HepG2 (cell line): ENCODE results near the gene GCLM. TPM values are rescaled to one million over a fixed set of nuclear protein-coding genes. Genes with fewer than 3 reads are reported as not detected.

ENCODE experiments used
- CC2D1A ChIP-seq: sonication (generic); formaldehyde crosslinking; IDR thresholded peaks from 2 replicates; pipeline ENCODE4 v1.8.1; 2023; ENCODE audit warnings: mild to moderate bottlenecking, missing genetic modification reagents
- EEA1 ChIP-seq: sonication (generic); formaldehyde crosslinking; IDR thresholded peaks from 2 replicates; pipeline ENCODE4 v1.5.1; 2020; ENCODE audit warnings: mild to moderate bottlenecking, missing genetic modification reagents, borderline replicate concordance
- HNF1A ChIP-seq, 2 experiments: sonication (generic) in 1 of 2; formaldehyde crosslinking in 1 of 2; IDR thresholded peaks; 2 replicates each; pipeline versions ENCODE4 v1.4.0 to v1.6.1; 2016 to 2020; ENCODE audit warnings: borderline replicate concordance in 1 of 2, low read depth in 1 of 2, mild to moderate bottlenecking in 1 of 2, missing genetic modification reagents in 1 of 2
- NR2F1 ChIP-seq, 2 experiments: fragments of 450-650 bp in 1 of 2; formaldehyde crosslinking in 1 of 2; IDR thresholded peaks; 2 replicates each; pipeline versions ENCODE4 v1.5.0 to v1.6.1; 2016 to 2020; ENCODE audit warnings: mild to moderate bottlenecking in 1 of 2, missing compliant biosample characterization in 1 of 2, missing genetic modification reagents in 1 of 2, moderate library complexity in 1 of 2
- PITX1 ChIP-seq: sonication (generic); formaldehyde crosslinking; IDR thresholded peaks from 2 replicates; pipeline ENCODE4 v1.5.1; 2020; ENCODE audit warnings: mild to moderate bottlenecking, missing genetic modification reagents
- ZNF136 ChIP-seq: sonication (generic); formaldehyde crosslinking; IDR thresholded peaks from 2 replicates; pipeline ENCODE4 v1.8.1; 2022; ENCODE audit warnings: low read depth, mild to moderate bottlenecking, moderate library complexity, missing genetic modification reagents
- ZNF280D ChIP-seq: sonication (generic); formaldehyde crosslinking; IDR thresholded peaks from 2 replicates; pipeline ENCODE4 v1.5.1; 2020; ENCODE audit warnings: mild to moderate bottlenecking, missing genetic modification reagents
- ZNF576 ChIP-seq: sonication (generic); formaldehyde crosslinking; IDR thresholded peaks from 2 replicates; pipeline ENCODE4 v1.4.0; 2020; ENCODE audit warnings: mild to moderate bottlenecking, missing genetic modification reagents
- ZNF597 ChIP-seq: sonication (generic); formaldehyde crosslinking; IDR thresholded peaks from 2 replicates; pipeline ENCODE4 v1.5.0; 2020; ENCODE audit warnings: missing genetic modification reagents
- ZNF883 ChIP-seq: sonication (generic); formaldehyde crosslinking; IDR thresholded peaks from 2 replicates; pipeline ENCODE4 v1.5.1; 2020; ENCODE audit warnings: mild to moderate bottlenecking, missing genetic modification reagents; ENCODE audit errors: not compliant biosample characterization
- ZUFSP ChIP-seq: sonication (generic); formaldehyde crosslinking; IDR thresholded peaks from 2 replicates; pipeline ENCODE4 v1.9.0; 2021; ENCODE audit warnings: missing genetic modification reagents, mild to moderate bottlenecking, borderline replicate concordance
- polyA plus RNA-seq, 8 experiments: library from polyadenylated mRNA; depleted of rRNA in 3 of 8; stranded (reverse) in 7 of 8; unstranded in 1 of 8; fragments of >200 nt; fragmentation: Illumina TruSeq in 4 of 8; extraction: Trizol in 4 of 8; gene quantifications; 2 replicates each; pipeline versions ENCODE4 v1.2.1 to v1.2.3, GENCODE V29; 2011 to 2016; ENCODE audit warnings: low read depth in 4 of 8, missing spikeins in 1 of 8, mixed read lengths in 1 of 8; ENCODE audit not compliant: insufficient read depth in 1 of 8
- total RNA-seq, 5 experiments: library from RNA; depleted of rRNA; stranded (reverse); fragments of >200 nt; fragmentation: Illumina TruSeq; extraction: Trizol; gene quantifications; 2 replicates each; pipeline ENCODE4 v1.2.3, GENCODE V29; 2016; ENCODE audit warnings: low read depth in 1 of 5
- TF ChIP-seq, protein P1 (sequence below): sonication (generic); formaldehyde crosslinking; IDR thresholded peaks from 2 replicates; pipeline ENCODE4 v1.4.0; 2020; ENCODE audit warnings: missing genetic modification reagents
- TF ChIP-seq, protein P2 (sequence below): sonication (generic); formaldehyde crosslinking; IDR thresholded peaks from 2 replicates; pipeline ENCODE4 v1.4.0; 2020; ENCODE audit warnings: mild to moderate bottlenecking, missing genetic modification reagents

Gene GCLM
- total and polyA plus RNA-seq, 2 of the 13 experiments (the other 11 are each of a cell fraction or from before 2014, with no cell fraction given) = 8.7 to 29.9 TPM

- TF ChIP-seq ZUFSP (CRISPR knock-in tag) (no peak), NR2F1 (CRISPR knock-in tag; IDR thresholded peaks at IDR 0.05) (no peak), ZNF136 (CRISPR knock-in tag) (no peak), PITX1 (CRISPR knock-in tag) (peak; percentile 50; the same call in 1 of the 2 replicates), ZNF280D (CRISPR knock-in tag) (no peak), ZNF883 (CRISPR knock-in tag) (peak; percentile 86), HNF1A (IDR thresholded peaks at IDR 0.05; ENCODE audit: low read depth) (no peak), HNF1A (CRISPR knock-in tag; IDR thresholded peaks at IDR 0.05; ENCODE audit: borderline replicate concordance) (peak; percentile 72; the same call in 1 of the 2 replicates), CC2D1A (no peak), ZNF576 (no peak), ZNF597 (no peak), EEA1 (CRISPR knock-in tag) (no peak)
- TF ChIP-seq, protein P1, sequence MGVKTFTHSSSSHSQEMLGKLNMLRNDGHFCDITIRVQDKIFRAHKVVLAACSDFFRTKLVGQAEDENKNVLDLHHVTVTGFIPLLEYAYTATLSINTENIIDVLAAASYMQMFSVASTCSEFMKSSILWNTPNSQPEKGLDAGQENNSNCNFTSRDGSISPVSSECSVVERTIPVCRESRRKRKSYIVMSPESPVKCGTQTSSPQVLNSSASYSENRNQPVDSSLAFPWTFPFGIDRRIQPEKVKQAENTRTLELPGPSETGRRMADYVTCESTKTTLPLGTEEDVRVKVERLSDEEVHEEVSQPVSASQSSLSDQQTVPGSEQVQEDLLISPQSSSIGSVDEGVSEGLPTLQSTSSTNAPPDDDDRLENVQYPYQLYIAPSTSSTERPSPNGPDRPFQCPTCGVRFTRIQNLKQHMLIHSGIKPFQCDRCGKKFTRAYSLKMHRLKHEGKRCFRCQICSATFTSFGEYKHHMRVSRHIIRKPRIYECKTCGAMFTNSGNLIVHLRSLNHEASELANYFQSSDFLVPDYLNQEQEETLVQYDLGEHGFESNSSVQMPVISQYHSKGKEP (CRISPR knock-in tag) = no peak
- TF ChIP-seq, protein P2, sequence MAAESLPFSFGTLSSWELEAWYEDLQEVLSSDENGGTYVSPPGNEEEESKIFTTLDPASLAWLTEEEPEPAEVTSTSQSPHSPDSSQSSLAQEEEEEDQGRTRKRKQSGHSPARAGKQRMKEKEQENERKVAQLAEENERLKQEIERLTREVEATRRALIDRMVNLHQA (CRISPR knock-in tag) = no peak
These were observed 30.2 kb downstream of the GCLM start, which contains the start of gene DNTTIP2 (continued) for GRCh38 chr1:93878889-93879586.
